HG02623 (cell line): Measurements from ENCODE around the gene MSI2.

ENCODE experiments used
- ATAC-seq: cut with Tn5 transposase; IDR thresholded peaks from one replicate; pipeline ENCODE4 v1.9.1; 2021; ENCODE audit warnings: moderate library complexity; ENCODE audit not compliant: unreplicated experiment

MSI2 gene

DNA sequence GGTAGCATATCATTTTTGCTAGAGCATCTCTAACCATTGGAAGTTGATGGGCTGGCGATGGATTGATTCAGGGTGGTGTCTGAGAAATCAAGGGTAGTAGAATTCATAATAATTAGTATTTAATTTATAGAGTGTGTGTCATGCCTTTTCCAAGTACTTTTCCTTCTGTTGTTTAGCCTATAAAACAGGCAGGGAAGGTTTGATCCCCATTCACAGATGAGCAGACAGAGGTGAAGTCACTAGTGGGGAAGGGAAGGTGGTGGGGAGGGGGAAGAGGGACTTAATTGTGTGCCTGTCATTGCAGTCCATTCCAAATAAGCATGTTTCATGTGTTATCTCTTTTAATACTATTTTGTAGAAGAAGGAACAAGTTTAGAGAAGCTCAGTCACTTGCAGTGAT is 131.3 kb downstream of the MSI2 start:
- ATAC-seq, result no peak

DNA sequence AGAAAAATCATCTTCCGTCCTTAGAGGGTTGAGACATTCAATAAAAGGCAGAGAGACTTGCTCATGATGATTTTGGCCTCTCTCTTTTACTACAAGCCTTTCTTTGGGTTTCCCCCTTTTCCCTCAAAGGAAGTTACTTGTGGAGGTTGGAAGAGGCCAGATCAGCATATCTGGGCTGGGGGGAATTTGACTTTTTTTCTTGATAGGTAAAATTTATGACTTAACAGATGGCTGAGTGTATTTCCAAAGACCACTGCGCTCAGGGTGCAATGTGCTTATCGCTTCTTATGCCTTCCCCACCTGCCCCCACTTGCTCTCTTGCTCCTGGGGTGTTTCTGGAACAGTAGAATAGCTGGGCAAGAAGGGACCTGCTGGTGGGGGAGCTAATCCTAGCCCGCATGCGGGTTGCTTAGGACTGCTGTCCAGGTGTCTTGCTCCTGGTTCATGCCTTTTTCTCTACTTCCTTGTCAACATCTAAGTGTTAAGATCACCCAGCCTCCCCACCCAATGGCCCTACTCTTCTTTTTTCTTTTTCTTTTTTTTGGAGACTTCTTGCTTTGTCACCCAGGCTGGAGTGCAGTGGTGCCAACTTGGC is 131.9 kb downstream of the MSI2 start:
- no peak for ATAC-seq

DNA sequence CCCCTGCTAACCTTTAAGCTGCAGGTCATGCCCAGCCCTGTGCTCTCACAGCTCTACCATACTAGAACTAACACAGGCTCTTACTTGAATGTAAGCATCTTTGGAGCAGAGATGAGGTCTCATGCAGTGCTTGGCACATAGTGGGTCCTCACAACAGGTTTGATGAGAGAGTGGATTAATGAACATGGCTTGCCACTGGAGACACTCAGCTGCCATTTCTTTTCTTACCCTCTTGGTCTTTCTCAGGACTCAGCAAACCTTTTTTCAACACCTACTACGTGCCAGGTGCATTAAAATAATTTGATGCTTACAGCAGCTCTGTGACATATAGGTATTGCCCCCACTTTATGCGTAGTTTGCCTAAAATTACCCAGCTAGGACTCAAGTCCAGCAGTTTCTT is 133.2 kb downstream of the MSI2 start:
- no peak for ATAC-seq

GRCh38 chr17:57391076-57391825 is 134.9 kb downstream of the MSI2 start:
- no peak for ATAC-seq

DNA sequence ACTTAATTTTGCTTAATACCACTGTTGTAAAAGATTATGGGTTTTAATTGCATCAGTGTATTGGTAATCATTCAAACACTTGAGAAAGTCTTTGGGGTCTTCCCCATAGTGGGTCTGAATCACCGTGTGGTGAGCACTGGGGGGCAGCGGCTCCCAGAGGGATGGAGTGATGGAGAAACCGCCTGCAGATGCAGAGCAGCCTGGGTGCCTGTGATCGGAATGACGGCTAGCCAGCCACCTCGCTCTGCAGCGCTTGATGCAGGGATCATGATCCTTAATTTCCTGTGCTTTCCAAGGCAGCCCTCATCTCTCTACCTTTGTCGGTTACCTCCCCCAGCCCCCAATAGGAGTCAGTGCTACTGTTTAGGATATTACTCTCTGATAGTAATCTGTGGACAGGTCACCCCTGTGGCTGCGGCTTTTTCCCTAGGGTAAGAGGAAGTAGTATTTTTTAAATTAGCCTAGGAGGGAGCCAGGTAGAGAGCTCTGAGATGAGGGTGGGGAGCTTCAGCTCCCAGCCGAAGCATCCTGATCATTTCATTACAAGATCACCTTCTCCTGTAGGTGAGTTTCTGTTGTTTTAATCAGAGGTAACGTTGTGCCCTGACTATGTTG is 135.6 kb downstream of the MSI2 start:
- no peak for ATAC-seq

DNA sequence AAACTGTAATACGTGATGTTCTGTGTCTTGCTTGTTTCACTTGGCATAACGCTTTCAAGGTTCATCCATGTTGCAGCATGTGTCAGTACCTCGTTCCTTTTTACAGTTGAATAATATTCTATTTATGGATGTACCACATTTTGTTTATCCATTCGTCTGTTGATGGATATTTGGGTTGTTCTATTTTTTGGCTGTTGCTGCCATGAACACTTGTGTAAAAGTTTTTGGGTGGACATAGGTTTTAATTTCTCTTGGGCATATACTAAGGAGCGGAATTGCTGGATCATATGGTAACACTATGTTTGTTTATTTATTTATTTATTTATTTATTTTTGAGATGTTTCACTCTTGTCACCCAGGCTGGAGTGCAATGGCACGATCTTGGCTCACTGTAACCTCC is 137.0 kb downstream of the MSI2 start:
- no peak for ATAC-seq

GRCh38 chr17:57394375-57394774 is 138.1 kb downstream of the MSI2 start:
- ATAC-seq, result no peak

GRCh38 chr17:57395721-57396321 is 139.5 kb downstream of the MSI2 start:
- ATAC-seq, result no peak

DNA sequence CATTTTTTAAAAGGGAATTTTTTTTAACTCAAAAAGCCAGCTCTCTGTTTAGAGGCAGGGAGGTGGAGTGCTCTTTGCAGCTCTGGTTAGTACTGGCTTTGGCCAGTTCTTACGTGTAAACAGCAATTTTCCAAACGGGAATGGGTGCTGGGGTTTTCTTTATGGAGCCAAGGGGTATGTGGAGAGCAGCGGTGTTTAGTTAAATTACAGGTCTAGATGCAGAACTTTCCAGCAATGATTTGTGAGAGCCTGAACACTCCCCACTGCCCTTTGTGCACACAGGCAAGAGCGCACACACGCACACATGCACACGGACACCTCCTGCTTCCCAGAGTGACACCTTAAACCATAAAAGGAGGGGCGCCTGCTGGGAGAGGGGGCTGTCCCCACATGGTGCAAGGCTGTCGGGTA is 140.2 kb downstream of the MSI2 start:
- ATAC-seq, result no peak

- ATAC-seq, result no peak
Observed at GRCh38 chr17:57397402-57397801, 141.1 kb downstream of the MSI2 start.

DNA sequence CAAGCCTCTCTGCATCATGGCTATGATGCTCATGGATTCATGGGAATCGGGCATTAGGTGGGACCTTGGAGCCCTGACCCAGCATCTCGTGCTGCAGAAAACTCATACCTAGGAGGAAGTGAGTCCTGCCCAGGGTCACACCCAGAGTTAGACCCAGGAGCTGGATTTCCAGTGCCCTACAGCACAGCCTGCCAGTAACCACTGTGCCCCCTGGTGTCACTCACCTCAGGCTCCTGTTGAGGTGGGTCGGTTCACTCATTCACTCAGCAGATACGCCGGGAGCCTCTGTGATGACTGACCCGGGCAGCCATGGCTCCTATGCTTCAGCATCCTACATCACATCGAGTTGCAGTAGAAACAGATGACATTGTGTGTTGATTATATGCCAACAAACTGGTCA is 143.4 kb downstream of the MSI2 start:
- ATAC-seq, result no peak

DNA sequence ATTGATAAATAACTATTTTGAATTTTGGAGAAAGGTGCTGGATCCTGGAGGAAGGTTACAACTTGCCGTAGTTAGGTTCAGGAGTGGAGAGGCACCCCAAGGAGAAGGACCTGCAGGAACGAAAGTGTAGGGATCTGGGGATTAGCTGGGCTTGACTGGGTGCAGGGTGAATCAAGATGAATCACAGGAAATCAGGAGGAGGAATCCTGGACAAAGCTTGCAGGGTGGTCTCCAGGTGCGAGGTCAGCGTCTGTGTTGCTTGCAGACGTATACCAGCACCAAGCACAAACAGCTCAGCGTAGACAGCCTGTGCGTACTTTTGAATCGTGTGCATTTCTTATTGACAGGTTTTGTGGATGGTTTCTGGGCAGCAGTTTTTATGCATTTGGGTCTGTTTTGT is 144.3 kb downstream of the MSI2 start:
- no peak for ATAC-seq

DNA sequence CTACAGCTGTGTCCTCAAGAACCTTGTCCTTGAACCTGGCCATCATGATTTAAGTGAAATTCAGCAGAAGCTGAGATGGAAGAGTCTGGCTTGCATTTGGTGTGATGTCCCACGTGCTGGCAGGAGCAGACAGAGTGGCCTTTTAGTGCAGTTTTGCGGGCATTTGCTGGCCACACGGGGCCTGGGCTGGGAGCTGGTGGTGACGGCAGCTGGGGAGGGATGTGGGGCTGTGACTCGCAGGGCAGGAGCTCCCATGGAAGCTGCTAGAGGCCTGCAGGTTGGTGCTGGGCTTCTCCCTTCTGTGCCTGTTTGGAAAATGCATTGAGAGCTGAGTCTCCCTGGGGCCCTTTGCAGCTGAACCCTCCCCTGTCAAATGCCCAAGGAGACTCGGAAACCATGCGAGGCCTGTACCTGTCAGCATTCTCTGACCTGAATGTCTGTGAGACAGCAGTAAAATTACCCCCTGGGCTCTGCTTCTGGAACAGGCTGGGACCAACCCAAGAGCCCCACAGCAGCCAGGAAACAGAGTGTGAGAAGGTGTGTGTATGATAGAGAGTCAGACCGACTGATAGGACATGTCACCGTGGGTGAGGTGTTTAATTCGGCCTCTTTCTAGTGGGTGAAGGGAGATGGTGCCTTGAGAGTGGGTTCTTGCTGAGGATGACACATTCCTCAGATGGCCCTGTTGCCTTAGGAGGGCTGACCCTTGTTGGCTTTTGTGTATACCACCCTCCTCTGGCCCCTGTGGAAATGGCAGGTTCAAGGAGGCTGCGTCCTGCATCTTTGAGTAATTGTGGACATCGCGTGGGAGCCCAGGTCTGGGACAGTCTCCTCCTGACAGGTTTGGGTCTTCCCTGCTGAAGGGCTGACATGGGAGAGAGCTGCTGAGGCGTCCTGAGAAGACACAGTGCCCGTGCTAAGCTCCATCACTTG is 145.5 kb downstream of the MSI2 start:
- ATAC-seq, result no peak

- no peak for ATAC-seq
Observed at GRCh38 chr17:57402681-57403180, 146.4 kb downstream of the MSI2 start.

GRCh38 chr17:57403236-57403635 is 146.9 kb downstream of the MSI2 start:
- ATAC-seq, result no peak

DNA sequence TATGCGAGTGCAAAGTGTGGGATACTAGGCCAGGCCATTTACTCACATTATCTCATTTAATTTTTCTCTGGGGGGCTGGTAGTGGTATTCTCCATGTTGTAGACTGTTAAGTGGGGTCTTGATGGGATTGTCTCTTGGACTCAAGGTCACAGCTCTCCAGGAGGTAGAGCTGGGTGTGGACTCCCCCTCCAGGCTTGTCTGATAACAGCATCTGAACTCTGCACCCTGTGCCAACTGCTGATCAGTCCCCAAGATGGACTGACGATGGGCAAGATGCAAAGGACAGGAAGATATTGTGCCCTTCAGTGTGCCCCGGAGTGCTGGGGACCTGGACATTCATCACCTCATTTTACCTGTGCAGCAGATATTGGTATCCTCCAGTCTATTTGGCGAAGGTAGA is 147.8 kb downstream of the MSI2 start:
- ATAC-seq, result no peak

DNA sequence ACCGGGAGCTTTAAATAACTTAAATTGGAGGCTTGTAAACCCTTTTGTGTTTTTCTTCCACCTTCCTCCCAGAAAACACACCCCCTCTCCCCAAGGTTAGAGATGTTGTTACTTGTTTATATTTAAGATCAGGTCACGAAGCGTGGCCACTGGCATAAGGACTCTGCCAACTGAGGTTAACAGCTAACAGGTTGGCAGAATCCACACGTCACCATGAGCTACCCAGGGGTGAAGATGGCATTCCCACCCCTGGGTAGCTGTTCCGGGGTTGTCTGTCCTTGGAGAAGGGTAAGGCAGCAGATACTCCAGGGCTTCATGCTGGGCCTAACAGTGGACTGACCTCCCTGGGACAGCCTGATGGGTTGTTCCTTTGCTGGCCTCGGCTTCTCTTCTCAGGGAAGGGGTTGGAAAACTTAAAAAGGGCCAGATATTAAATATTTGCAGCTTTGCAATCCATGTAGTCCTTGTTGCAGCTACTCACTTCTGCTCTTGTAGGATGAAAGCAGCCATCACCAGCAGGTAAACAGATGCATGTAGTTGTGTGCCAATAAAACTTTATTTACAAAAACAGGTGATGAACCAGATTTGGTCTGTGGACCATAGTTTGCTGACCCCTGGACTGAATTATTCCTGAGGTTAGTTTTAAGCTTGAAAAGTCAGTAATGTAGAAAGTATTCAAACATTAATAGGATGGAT is 148.6 kb downstream of the MSI2 start:
- no peak for ATAC-seq

DNA sequence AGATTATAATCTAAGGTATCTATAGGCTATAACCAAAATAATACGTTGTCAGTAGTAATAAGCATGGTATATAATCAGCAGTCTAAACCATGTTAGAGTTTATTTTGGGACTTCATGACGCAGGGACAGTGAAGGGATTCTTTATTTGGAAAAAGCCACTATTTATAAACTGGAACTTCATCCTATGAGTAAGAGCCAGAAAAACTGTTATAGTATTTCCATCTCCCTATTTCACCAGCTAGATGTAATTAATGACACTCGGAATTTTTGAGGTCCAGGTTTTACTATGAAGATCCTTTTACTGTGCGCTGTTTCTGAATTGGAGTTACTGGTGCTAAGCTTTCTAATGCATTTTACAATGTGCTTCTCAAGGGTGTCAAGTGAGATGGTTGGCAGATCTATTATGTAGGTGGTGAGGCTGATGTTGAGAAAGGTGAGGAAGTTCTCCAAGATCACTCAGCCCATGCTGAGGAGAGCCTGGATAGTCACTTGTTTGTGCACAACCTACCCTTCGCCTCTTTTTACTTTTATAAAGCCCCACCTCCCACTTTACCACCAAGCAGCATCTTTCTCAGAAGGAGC is 149.3 kb downstream of the MSI2 start:
- ATAC-seq, result no peak

- no peak for ATAC-seq
Observed at GRCh38 chr17:57406131-57406980, 150.0 kb downstream of the MSI2 start.
